HG03025 (cell line): Measurements from ENCODE around the gene PRXL2B.
"Not testable (repeated sequence)": the region's sequence is repeated elsewhere in the genome, so short reads cannot be mapped to it uniquely, and the experiment has no call there.

Experiments used
- ATAC-seq: cut with Tn5 transposase; IDR thresholded peaks from one replicate; pipeline ENCODE4 v1.9.1; 2021; ENCODE audit warnings: mild to moderate bottlenecking, moderate library complexity; ENCODE audit not compliant: unreplicated experiment, low FRiP score

PRXL2B gene

GRCh38 chr1:2549367-2550029 lies 37.1 kb upstream of the PRXL2B start:
- not testable (repeated sequence) for ATAC-seq

DNA sequence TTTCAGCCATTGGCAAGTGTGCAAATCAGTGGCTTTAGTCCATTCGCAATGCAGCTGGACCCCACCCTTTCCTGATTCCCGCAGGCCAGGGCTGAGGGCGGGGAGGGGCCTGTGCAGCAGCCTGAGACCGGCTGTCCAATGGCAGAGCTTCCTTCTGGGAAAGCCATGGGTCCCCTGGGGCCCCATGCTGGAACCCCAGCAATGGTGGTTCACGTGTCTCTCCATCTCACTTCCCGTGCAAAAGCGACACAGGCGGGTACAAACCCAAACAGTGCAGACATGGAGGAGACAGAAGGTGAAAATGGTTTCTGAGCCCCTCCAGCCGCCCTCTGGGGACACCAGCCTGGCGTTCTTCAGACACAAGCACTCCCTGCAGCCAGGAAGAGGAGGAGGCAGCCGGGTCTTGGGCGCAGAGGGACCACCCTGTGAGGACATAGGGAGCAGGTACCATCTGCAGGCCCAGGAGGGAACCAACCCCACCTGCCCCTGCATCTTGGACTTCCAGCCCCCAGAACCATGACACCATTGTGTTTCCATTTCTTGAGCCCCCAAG lies 36.2 kb upstream of the PRXL2B start:
- ATAC-seq, result not testable (repeated sequence)

GRCh38 chr1:2551544-2551943 lies 35.0 kb upstream of the PRXL2B start:
- ATAC-seq, result not testable (repeated sequence)

DNA sequence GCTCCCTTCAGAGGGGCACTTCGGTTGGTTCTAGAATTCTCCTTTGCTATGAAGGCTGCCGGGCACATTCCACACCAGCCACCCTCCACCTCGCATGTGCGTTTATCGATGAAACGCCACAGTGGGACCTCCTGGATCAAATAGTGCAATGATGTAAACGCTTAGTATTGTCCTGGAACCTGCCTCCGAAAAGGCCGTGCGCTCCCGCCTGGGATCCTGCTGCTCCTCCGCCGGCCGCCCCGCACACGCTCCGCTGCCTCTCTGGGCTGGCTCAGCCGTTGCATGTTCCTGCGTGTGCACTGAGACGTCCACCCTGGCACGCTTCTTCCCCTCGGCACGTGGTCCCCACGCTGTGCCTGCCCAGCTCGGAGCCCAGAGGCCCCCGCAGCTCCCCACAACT lies 34.4 kb upstream of the PRXL2B start:
- ATAC-seq, result no peak

- not testable (repeated sequence) for ATAC-seq
These were observed 33.5 kb upstream of the PRXL2B start for GRCh38 chr1:2553076-2553475.

GRCh38 chr1:2553871-2554620 lies 32.5 kb upstream of the PRXL2B start:
- ATAC-seq, result no peak

- no peak for ATAC-seq
These were observed 31.8 kb upstream of the PRXL2B start for GRCh38 chr1:2554621-2555387.

- peak; percentile 6 for ATAC-seq
These were observed 30.8 kb upstream of the PRXL2B start for GRCh38 chr1:2555634-2556276.

DNA sequence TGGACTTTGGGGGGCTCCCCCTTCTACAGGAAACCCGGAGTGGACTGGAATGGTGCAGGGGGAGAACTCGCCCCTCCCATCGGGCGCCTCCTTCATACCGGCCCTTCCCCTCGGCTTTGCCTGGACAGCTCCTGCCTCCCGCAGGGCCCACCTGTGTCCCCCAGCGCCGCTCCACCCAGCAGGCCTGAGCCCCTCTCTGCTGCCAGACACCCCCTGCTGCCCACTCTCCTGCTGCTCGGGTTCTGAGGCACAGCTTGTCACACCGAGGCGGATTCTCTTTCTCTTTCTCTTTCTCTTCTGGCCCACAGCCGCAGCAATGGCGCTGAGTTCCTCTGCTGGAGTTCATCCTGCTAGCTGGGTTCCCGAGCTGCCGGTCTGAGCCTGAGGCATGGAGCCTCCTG lies 30.3 kb upstream of the PRXL2B start, which contains the start of gene TNFRSF14:
Gene TNFRSF14 (plus strand): TSS at position 95 of the 401 bp plus-strand sequence. CDS start 294 bp downstream, at position 389.
- peak; percentile 46 for ATAC-seq

DNA sequence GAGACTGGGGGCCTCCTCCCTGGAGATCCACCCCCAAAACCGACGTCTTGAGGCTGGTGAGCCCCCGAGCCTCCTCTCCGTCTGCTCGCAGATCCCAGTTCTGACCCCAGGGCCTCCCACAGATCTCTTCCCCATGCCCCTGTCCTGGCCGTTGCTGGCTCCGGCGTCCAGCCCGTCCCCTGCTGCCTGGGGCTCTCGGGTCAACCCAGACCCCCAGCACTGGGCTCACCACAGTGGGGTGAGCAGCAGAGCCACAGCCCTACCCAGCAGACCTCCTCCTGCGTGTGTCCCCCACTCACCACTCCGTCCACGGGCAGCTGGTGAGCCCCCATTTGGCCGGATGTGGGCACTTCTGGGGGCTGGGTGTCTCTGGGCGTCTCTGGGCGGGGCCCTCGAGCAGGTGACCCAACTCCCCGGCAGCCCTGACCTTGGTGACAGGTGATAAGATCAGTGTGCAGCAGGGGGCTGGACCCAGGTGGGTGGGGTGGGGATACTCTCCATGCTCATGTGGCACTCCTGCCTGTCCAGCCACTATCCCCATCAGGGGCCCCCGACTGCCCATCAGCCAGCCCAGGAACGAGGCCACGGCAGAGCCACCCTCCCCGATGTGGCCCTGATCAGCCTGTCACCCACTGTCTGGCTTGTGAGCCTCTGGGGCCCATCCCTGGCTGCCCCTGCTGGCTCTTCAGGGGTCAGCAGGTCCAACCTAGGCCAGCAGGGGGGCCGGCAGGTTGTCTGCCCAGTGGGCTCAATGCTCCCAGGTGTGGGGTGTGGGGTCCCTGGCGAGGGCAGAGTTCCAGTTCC lies 29.7 kb upstream of the PRXL2B start:
- peak; percentile 32 for ATAC-seq

DNA sequence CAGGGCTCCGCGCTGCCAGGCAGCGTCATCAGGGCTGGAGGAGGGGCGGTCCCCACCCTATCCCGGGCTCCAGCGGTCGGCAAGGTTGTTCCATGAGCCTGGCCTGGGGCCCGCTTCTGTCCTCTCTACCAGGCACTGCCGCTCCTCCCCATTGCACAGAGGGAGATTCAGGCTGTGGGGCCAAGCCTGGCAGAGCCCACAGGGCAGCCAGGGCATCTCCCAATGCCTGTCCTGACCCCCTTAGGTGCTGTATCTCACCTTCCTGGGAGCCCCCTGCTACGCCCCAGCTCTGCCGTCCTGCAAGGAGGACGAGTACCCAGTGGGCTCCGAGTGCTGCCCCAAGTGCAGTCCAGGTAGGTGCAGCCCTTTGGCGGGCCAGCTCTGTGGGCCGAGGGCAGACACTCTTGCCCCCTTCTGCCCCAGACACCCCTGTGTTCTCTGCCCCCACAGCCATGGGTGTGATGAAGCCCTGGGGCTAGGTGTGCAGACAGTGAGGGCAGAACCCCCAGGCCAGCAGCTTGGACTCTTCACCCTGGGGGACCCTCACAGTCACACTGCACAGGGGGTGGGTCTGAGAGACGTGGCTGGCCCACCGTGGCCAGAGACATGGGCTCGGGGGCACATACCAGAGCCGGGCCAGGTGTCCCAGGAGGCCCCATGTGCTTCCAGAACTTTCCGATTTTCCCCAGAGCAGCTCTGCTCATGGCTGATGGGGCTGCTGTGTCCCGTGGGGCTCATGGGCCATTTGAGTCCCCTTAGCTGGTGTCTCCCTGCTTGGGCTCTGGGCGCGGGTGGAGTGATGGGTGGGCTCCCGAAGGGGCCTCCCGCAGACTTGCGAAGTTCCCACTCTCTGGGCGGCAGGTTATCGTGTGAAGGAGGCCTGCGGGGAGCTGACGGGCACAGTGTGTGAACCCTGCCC lies 28.8 kb upstream of the PRXL2B start:
- no peak for ATAC-seq

DNA sequence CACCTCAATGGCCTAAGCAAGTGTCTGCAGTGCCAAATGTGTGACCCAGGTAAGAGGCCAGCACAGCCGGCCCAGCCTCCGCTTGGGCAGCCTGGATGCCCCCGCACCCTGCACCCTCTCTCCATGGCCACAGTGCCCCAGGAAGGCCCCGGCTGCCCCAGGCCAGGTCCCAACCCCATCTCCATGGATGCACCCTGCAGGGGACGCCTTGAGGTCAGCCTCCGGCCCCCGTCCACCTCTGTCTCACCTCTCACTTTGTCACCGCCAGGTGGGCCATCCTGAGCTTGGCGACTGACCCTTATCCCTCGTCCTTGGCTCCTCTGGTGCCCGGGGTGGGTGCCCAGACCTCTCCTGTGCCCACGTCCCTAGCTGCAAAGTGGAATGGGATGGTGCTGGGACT lies 28.2 kb upstream of the PRXL2B start:
- ATAC-seq, result no peak

DNA sequence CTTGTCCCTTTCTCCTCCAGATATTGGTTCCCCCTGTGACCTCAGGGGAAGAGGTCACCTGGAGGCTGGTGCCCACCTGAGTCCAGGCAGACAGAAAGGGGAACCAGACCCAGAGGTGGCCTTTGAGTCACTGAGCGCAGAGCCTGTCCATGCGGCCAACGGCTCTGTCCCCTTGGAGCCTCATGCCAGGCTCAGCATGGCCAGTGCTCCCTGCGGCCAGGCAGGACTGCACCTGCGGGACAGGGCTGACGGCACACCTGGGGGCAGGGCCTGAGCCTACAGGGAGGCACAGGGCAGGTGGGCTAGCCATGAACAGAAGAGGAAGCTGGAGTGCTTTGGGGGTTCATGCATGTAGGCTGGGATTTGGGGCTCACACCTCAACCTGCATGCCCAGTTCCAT lies 27.7 kb upstream of the PRXL2B start:
- ATAC-seq, result no peak

- no peak for ATAC-seq
These were observed 26.9 kb upstream of the PRXL2B start for GRCh38 chr1:2559509-2560298.

DNA sequence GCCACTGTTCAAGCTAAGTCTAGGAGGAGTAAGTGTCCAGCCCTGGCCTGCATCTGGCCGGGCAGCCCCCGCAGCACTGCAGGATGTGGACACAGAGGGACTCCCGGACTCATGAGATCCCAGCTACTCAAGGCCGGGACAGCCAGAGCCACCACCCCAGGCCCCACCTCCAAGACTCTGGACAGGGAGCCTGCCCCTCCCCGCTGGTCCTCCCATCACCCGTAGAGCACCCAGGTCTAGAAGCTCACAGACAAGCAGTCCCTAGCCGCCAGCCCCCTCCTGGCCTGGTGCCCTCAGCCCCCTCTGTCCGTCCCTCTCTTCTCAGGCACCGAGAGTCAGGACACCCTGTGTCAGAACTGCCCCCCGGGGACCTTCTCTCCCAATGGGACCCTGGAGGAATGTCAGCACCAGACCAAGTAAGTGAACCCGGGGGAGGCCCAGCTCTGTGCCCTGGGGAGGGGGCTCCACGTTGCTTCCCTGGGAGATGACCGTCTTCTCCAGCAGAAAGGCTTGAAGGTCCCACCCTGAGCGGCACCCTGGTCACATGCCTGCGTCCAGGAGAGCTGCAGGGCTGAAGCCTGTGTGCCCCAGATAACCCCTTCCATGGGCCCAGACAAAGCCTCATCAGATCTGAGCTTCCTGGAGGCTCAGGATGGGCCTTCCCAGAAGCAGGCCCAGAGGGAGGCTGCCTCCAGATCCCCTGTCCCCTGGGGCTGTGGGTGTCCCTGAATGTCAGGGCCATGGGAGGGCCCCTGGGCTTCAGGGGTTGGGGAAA lies 26.1 kb upstream of the PRXL2B start:
- ATAC-seq, result no peak

DNA sequence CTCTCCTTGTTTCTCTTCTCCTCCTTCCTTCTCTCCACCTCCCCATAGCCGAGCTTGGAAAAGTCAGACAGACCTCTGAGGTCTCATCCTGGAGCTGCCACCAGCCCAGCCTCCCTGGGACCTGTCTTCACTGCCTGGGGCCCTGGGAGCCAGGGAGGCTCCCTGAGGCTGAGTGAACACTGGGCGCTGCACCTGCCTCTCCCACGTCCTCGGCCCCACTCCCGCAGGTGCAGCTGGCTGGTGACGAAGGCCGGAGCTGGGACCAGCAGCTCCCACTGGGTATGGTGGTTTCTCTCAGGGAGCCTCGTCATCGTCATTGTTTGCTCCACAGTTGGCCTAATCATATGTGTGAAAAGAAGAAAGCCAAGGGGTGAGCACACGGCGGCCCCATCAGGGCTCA lies 25.1 kb upstream of the PRXL2B start:
- ATAC-seq, result no peak
